ENCODE results near the gene RBM39. TPM values are rescaled to one million over a fixed set of nuclear protein-coding genes. Genes with fewer than 3 reads are reported as not detected.

The RBM39 gene
- total and polyA plus RNA-seq, 10 of the 15 experiments (the other 5 are each of a cell fraction or from before 2014, with no cell fraction given), result 135 to 280 (median 217) TPM

- no peaks in the 10 kb centered on the region for H3K4me1 ChIP-seq (ENCODE audit: control insufficient read depth, insufficient read depth, low read length)
- intact Hi-C loops (cut with micrococcal nuclease; ENCODE audit: unreplicated experiment) (no loop called here), in situ Hi-C loops (cut with MboI) (no loop called here)
- POLR2A ChIA-PET, result interaction anchor here (0.6 kb wide), 1 partner anchor 353 kb away, joined by 3 read pairs; no protein-coding TSS in a partner anchor
- ATAC-seq (peak; percentile 49), FAIRE-seq (peak; percentile 31), DNase-seq (ENCODE audit: low read depth, low spot score) (no peak)
- SMC1A ChIA-PET (ENCODE audit: uncharacterized antibody, unreplicated experiment), result interaction anchor here (1.9 kb wide), 1 partner anchor 15 kb away, joined by 5 read pairs; the partner anchor contains the start of gene RBM39
- no peaks in the 10 kb centered on the region for H3K79me2 ChIP-seq (ENCODE audit: control insufficient read depth, insufficient read depth, low read length)
- H3K9me3 ChIP-seq (replicated peaks; ENCODE audit: control insufficient read depth, insufficient read depth, low read length), result no peaks in the 10 kb centered on the region
- H3K36me3 ChIP-seq (ENCODE audit: control insufficient read depth in 2 of 2, insufficient read depth in 2 of 2, low read length in 1 of 2), result no peaks in the 10 kb centered on the region
- no TSS peak for BruUV-seq (replicated peaks)
- H3K9ac ChIP-seq (ENCODE audit: control insufficient read depth, insufficient read depth, low read length), result no peak overlapping the region
- no peaks in the 10 kb centered on the region for H3K27me3 ChIP-seq (replicated peaks in 1 of 2; ENCODE audit: control insufficient read depth in 2 of 2, insufficient read depth in 2 of 2, low read length in 1 of 2)
- no peaks in the 10 kb centered on the region for H4K20me1 ChIP-seq (ENCODE audit: control insufficient read depth, insufficient read depth)
- 51% methylated on average over 4 of the region's 4 CpGs for WGBS (ENCODE audit: insufficient coverage, insufficient replicate concordance, low lambda C conversion rate, missing lambda C conversion rate)
- H3K4me2 ChIP-seq (ENCODE audit: control insufficient read depth, insufficient read depth), result no peak overlapping the region
- H3K4me3 ChIP-seq, result no peak overlapping the region
- no peak overlapping the region; the same call in 1 of the 2 replicates for H2AFZ ChIP-seq (ENCODE audit: control insufficient read depth, low read depth, low read length)
- TF ChIP-seq PAX8 (IDR thresholded peaks at IDR 0.05) (no peak), IRF3 (IDR thresholded peaks at IDR 0.05) (no peak), E4F1 (IDR thresholded peaks at IDR 0.05; ENCODE audit: borderline replicate concordance, partially characterized antibody) (peak; percentile 16), NFXL1 (IDR thresholded peaks at IDR 0.05; ENCODE audit: borderline replicate concordance) (no peak), KDM1A (IDR thresholded peaks at IDR 0.05; ENCODE audit: borderline replicate concordance) (no peak), RB1 (IDR thresholded peaks at IDR 0.05; ENCODE audit: borderline replicate concordance) (no peak), PKNOX1 (IDR thresholded peaks at IDR 0.05) (peak; percentile 82)
- RAD21 ChIA-PET (ENCODE audit: unreplicated experiment), result no interaction called here
- CTCF ChIA-PET, result no interaction called here
- H3K27ac ChIP-seq (ENCODE audit: control insufficient read depth, insufficient read depth), result no peak overlapping the region
Measured at GRCh38 chr20:35757098-35757705, 15.1 kb upstream of the RBM39 start.

All from GM12878 (cell line).